Left lung (tissue), 10 donors: Measurements from ENCODE around the gene MTHFD1L. TPM values are rescaled to one million over a fixed set of nuclear protein-coding genes. Genes with fewer than 3 reads are reported as not detected.

Source experiments
- ATAC-seq: fragments of 200-7000 bp; cut with Tn5 transposase; one replicate; pipeline ENCODE4 v1.9.1; 2020; ENCODE audit warnings: moderate library complexity
- DNase-seq, 4 donors: peaks; one replicate each; pipeline ENCODE4 v3.0.0-alpha.2; 2013 to 2020
- H3K27ac ChIP-seq, 2 donors: fragments of 200-600 bp; sonication (generic) in 1 of 2; one replicate each; pipeline versions ENCODE4 v1.5.0 to v1.8.0; 2020 to 2021
- H3K27me3 ChIP-seq, 2 donors: fragments of 200-600 bp; sonication (generic) in 1 of 2; one replicate each; pipeline versions ENCODE4 v1.5.0 to v1.8.0; 2020 to 2021
- H3K36me3 ChIP-seq, 2 donors: fragments of 200-600 bp; sonication (generic) in 1 of 2; one replicate each; pipeline versions ENCODE4 v1.5.0 to v1.8.0; 2020 to 2021
- H3K4me1 ChIP-seq, 2 donors: fragments of 200-600 bp; one replicate each; pipeline ENCODE4 v1.8.0; 2021
- H3K4me3 ChIP-seq, 2 donors: fragments of 200-600 bp; sonication (generic) in 1 of 2; one replicate each; pipeline versions ENCODE4 v1.5.0 to v1.8.0; 2020 to 2021; ENCODE audit warnings: mild to moderate bottlenecking in 1 of 2
- H3K9me3 ChIP-seq, 2 donors: fragments of 200-600 bp; sonication (generic) in 1 of 2; one replicate each; pipeline versions ENCODE4 v1.5.0 to v1.8.0; 2020 to 2021
- intact Hi-C, 2 donors: fragments of 100-400 bp; cut with DNase I; formaldehyde crosslinking; loops; one replicate each; pipeline versions ENCODE4 v1.11.2 to v1.14.2; 2022
- polyA plus RNA-seq, 6 donors: library from polyadenylated mRNA; unstranded; fragments of 120-200 nt; gene quantifications; one replicate each; pipeline ENCODE4 v1.2.1, GENCODE V29; 2013; ENCODE audit not compliant: insufficient read length in 6 of 6
- total RNA-seq, 2 donors: library from RNA; stranded (reverse); fragmentation: NEBNext Ultra II Directional; extraction: Animal tissue kit (Norgen Biotek cat#: 25700); gene quantifications; one replicate each; pipeline ENCODE4 v1.2.1, GENCODE V29; 2021
- TF ChIP-seq, protein P1 (sequence below), 2 donors: fragments of 200-600 bp; sonication (generic) in 1 of 2; IDR thresholded peaks; one replicate each; pipeline versions ENCODE4 v1.5.0 to v1.8.0; 2021; ENCODE audit warnings: antibody characterized with exemption in 2 of 2
- donor health status: DM: no; HTN: yes; CAD: no.
- donor health status: DM: no; HTN: no; CAD: no.

MTHFD1L gene
- total and polyA plus RNA-seq, 8 donors = 11.9 to 38.2 (median 16.0) TPM

GRCh38 chr6:151088599-151088935 lies 223.1 kb downstream of the MTHFD1L start:
- Histone ChIP-seq H3K9me3 (no peaks in the 10 kb centered on the region), H3K4me3 (no peak overlapping the region), H3K27me3 (no peaks in the 10 kb centered on the region), H3K27ac (peak overlapping the region in 1 of 2 donors; percentile 33), H3K36me3 (peaks cover 0 to 16% of the 10 kb centered on the region in 2 donors), H3K4me1 (no peaks in the 10 kb centered on the region)
- no peak for ATAC-seq
- TF ChIP-seq, protein P1, sequence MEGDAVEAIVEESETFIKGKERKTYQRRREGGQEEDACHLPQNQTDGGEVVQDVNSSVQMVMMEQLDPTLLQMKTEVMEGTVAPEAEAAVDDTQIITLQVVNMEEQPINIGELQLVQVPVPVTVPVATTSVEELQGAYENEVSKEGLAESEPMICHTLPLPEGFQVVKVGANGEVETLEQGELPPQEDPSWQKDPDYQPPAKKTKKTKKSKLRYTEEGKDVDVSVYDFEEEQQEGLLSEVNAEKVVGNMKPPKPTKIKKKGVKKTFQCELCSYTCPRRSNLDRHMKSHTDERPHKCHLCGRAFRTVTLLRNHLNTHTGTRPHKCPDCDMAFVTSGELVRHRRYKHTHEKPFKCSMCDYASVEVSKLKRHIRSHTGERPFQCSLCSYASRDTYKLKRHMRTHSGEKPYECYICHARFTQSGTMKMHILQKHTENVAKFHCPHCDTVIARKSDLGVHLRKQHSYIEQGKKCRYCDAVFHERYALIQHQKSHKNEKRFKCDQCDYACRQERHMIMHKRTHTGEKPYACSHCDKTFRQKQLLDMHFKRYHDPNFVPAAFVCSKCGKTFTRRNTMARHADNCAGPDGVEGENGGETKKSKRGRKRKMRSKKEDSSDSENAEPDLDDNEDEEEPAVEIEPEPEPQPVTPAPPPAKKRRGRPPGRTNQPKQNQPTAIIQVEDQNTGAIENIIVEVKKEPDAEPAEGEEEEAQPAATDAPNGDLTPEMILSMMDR (IDR thresholded peaks at IDR 0.05) = no peak
- DNase-seq = no peak
- intact Hi-C loops = no loop called here

DNA sequence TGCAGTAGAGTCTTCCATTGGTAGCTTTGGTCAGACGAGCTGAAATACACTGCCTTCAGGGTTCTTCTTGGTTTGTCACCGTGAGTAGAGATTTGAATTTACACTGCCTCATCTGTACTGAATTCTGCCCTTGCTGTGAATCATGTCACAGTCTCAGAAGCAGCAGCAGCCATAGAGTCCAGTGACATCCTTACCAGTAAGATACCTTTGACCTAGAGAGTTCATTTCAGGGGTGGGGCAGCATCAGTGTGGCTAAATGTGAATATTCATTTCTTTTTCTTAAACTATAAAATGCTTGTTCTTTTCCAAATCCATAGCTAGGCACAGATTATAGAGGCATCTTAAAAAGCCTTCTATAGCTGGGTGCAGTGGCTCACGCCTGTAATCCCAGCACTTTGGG lies 223.5 kb downstream of the MTHFD1L start:
- DNase-seq (no peak), ATAC-seq (no peak)
- no peaks in the 10 kb centered on the region for H3K27me3 ChIP-seq
- peak overlapping the region in 1 of 2 donors; percentile 33 for H3K27ac ChIP-seq
- H3K4me3 ChIP-seq = no peak overlapping the region
- peaks cover 0 to 20% of the 10 kb centered on the region in 2 donors for H3K36me3 ChIP-seq
- no peaks in the 10 kb centered on the region for H3K4me1 ChIP-seq
- TF ChIP-seq, protein P1 (IDR thresholded peaks at IDR 0.05) = no peak
- intact Hi-C loops = no loop called here
- no peaks in the 10 kb centered on the region for H3K9me3 ChIP-seq

DNA sequence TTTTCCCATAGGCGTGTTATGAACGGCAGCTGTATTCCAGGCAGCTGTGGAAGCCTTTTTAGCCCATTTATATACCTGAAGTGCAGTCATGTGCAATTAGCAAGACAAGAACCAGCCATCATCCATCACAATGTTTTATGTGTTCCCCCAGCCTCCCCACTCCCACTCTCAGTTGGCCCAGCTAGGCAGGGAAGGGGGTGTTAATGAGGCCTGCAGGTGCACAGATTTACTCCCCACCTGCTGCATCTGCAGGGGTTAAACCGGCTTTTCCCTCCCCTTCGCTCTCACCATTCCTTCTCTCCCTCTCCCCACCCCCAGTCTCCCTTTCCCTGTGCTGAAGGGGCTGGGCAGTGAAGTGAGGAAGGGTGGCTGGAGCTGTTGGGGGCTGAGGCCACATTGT lies 224.5 kb downstream of the MTHFD1L start:
- no peak for DNase-seq
- H3K4me3 ChIP-seq = no peak overlapping the region
- no peak for ATAC-seq

DNA sequence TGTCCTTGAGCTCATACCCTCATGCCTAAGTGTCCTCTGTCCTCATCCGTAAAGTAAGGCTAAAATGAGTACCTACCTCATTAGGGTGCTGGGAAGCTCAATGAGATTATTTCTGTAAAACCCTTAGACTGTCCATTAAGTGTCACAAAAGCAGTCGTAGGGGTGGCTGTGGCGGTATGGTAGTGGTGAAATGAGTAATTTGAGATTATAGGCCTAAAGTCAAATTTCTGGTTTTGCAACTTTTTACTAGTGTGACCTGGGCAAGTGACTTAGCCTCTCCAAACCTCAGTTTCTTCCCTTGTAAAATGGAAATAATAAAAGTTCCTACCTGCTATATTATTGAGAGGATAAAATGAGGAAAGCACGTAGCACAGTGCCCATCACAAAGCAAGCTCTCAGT lies 226.1 kb downstream of the MTHFD1L start:
- peaks cover 0 to 29% of the 10 kb centered on the region in 2 donors for H3K36me3 ChIP-seq
- no peak for ATAC-seq
- no peaks in the 10 kb centered on the region for H3K9me3 ChIP-seq
- H3K27me3 ChIP-seq = no peaks in the 10 kb centered on the region
- H3K27ac ChIP-seq = no peak overlapping the region
- H3K4me3 ChIP-seq = no peak overlapping the region
- intact Hi-C loops = no loop called here
- H3K4me1 ChIP-seq = no peaks in the 10 kb centered on the region
- TF ChIP-seq, protein P1 (IDR thresholded peaks at IDR 0.05) = no peak
- no peak for DNase-seq

More for the DNA sequence above, 224.5 kb downstream of the MTHFD1L start:
- Histone ChIP-seq H3K27me3 (no peaks in the 10 kb centered on the region), H3K36me3 (peaks cover 0 to 29% of the 10 kb centered on the region in 2 donors), H3K9me3 (no peaks in the 10 kb centered on the region), H3K27ac (no peak overlapping the region), H3K4me1 (no peaks in the 10 kb centered on the region)
- TF ChIP-seq, protein P1 (IDR thresholded peaks at IDR 0.05) = no peak
- intact Hi-C loops = no loop called here

GRCh38 chr6:151092591-151092990 lies 227.1 kb downstream of the MTHFD1L start:
- intact Hi-C loops = no loop called here
- Histone ChIP-seq H3K4me1 (no peaks in the 10 kb centered on the region), H3K36me3 (peaks cover 0 to 29% of the 10 kb centered on the region in 2 donors), H3K9me3 (no peaks in the 10 kb centered on the region), H3K4me3 (no peak overlapping the region), H3K27me3 (no peaks in the 10 kb centered on the region), H3K27ac (no peak overlapping the region)
- ATAC-seq (no peak), DNase-seq (no peak)
- TF ChIP-seq, protein P1 (IDR thresholded peaks at IDR 0.05) = no peak
